ENCODE results near the gene PITX2. TPM values are rescaled to one million over a fixed set of nuclear protein-coding genes. Genes with fewer than 3 reads are reported as not detected.

The PITX2 gene
- total RNA-seq, 2 experiments from 2014 or later: not detected

DNA sequence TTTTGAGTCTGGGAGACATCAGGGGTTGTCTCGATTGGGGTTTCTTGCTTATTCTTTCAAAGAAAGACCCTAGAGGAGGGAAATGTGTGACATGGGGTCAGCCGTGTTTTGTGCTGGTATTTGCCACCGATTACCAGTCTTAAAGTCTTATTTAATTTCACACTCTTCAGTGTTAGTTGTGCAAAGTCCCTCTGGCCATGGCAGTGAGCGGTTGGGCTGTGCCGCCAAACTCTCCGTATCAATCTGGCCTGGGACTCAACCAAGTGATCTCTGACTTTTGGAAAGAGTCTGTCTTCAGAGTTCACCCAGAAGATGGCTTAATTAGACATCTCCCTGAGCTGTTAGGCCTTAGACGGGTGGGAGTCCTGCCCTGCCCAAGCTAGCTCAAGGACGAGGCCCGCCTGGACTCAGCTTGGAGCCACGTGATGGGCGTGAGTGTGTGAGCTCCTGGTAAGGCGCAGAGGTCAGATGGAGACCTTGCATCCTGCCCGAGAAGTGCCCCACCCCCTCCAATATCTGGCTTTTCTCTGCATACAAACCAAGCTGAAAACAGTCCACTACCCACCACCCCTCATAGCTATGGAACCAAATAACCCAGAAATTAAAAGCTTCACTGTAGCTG lies 3.8 kb upstream of the PITX2 start:
- H3K27me3 ChIP-seq (ENCODE audit: control insufficient read depth in 1 of 2, insufficient read depth in 2 of 2, low read length in 2 of 2): peaks cover 93 to 98% of the 10 kb centered on the region in 2 experiments
- no peak overlapping the region for H3K27ac ChIP-seq (ENCODE audit: low read depth in 1 of 2, low read length in 2 of 2)
- peaks cover 15% of the 10 kb centered on the region for H3K9me3 Mint-ChIP-seq
- peaks cover 34% of the 10 kb centered on the region for H3K4me1 Mint-ChIP-seq (ENCODE audit: low read depth)
- H3K36me3 Mint-ChIP-seq (ENCODE audit: low read depth): peaks cover 9% of the 10 kb centered on the region
- no peak for DNase-seq
- no peaks in the 10 kb centered on the region for H3K36me3 ChIP-seq (ENCODE audit: insufficient read depth, low read length)
- ATAC-seq (ENCODE audit: poor library complexity): no peak
- H3K4me3 Mint-ChIP-seq: no peak overlapping the region
- no peak overlapping the region for H3K27ac Mint-ChIP-seq
- intact Hi-C loops (cut with DNase I, micrococcal nuclease): no loop called here
- no peak overlapping the region for H3K4me3 ChIP-seq (ENCODE audit: low read length)
- peaks cover 25 to 53% of the 10 kb centered on the region in 2 experiments for H3K9me3 ChIP-seq (ENCODE audit: control insufficient read depth in 1 of 2, insufficient read depth in 1 of 2, low read length in 2 of 2)
- peaks cover 96% of the 10 kb centered on the region for H3K27me3 Mint-ChIP-seq
- CTCF ChIA-PET: no interaction called here
- POLR2A ChIA-PET: no interaction called here
- H3K4me1 ChIP-seq (ENCODE audit: insufficient read depth, low read length): peaks cover 19% of the 10 kb centered on the region
- TF ChIP-seq, protein P1, sequence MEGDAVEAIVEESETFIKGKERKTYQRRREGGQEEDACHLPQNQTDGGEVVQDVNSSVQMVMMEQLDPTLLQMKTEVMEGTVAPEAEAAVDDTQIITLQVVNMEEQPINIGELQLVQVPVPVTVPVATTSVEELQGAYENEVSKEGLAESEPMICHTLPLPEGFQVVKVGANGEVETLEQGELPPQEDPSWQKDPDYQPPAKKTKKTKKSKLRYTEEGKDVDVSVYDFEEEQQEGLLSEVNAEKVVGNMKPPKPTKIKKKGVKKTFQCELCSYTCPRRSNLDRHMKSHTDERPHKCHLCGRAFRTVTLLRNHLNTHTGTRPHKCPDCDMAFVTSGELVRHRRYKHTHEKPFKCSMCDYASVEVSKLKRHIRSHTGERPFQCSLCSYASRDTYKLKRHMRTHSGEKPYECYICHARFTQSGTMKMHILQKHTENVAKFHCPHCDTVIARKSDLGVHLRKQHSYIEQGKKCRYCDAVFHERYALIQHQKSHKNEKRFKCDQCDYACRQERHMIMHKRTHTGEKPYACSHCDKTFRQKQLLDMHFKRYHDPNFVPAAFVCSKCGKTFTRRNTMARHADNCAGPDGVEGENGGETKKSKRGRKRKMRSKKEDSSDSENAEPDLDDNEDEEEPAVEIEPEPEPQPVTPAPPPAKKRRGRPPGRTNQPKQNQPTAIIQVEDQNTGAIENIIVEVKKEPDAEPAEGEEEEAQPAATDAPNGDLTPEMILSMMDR (IDR thresholded peaks at IDR 0.05): no peak

DNA sequence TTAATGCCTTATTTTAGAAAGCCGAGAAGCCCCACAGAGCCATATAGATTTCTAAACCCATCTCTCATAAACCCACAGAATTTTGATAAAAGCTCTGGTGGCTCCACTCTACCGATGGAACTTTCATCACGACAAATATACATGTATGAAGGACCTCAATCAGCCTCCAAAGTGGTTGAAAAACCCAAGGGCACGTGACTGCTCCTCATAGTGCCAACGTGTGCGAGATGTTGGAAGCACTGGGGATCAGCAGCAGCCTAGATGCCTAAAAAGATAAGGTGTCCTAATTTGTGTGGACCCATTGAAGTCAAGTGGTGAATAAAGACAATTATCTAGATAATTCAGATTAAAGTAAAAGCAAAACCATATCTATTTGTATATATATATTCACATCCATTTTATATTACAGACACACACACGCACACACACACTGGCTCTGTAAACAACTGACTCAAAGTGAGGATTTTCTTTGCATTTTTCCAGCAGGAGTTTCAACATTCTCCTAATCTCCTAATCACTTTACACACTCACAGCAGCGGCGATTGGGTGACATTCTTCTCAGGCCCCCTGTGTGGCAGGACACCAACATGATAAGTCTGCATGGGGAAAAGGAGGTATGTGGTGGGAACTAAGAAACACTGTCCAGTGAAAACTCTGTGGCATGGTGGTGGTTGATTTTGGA lies 2.8 kb upstream of the PITX2 start:
- TF ChIP-seq, protein P1 (IDR thresholded peaks at IDR 0.05): no peak
- H3K27me3 Mint-ChIP-seq: peaks cover 96% of the 10 kb centered on the region
- Histone ChIP-seq H3K9me3 (ENCODE audit: control insufficient read depth in 1 of 2, insufficient read depth in 1 of 2, low read length in 2 of 2) (peaks cover 25 to 56% of the 10 kb centered on the region in 2 experiments), H3K27me3 (ENCODE audit: control insufficient read depth in 1 of 2, insufficient read depth in 2 of 2, low read length in 2 of 2) (peaks cover 94 to 100% of the 10 kb centered on the region in 2 experiments), H3K36me3 (ENCODE audit: insufficient read depth, low read length) (no peaks in the 10 kb centered on the region), H3K27ac (ENCODE audit: low read depth in 1 of 2, low read length in 2 of 2) (no peak overlapping the region), H3K4me1 (ENCODE audit: insufficient read depth, low read length) (peaks cover 24% of the 10 kb centered on the region), H3K4me3 (ENCODE audit: low read length) (no peak overlapping the region)
- no peak for DNase-seq
- H3K4me1 Mint-ChIP-seq (ENCODE audit: low read depth): peaks cover 33% of the 10 kb centered on the region
- POLR2A ChIA-PET: no interaction called here
- H3K4me3 Mint-ChIP-seq: no peak overlapping the region
- H3K36me3 Mint-ChIP-seq (ENCODE audit: low read depth): peaks cover 9% of the 10 kb centered on the region
- intact Hi-C loops (cut with DNase I, micrococcal nuclease): no loop called here
- peaks cover 15% of the 10 kb centered on the region for H3K9me3 Mint-ChIP-seq
- CTCF ChIA-PET: no interaction called here
- H3K27ac Mint-ChIP-seq: no peak overlapping the region
- no peak for ATAC-seq (ENCODE audit: poor library complexity)

DNA sequence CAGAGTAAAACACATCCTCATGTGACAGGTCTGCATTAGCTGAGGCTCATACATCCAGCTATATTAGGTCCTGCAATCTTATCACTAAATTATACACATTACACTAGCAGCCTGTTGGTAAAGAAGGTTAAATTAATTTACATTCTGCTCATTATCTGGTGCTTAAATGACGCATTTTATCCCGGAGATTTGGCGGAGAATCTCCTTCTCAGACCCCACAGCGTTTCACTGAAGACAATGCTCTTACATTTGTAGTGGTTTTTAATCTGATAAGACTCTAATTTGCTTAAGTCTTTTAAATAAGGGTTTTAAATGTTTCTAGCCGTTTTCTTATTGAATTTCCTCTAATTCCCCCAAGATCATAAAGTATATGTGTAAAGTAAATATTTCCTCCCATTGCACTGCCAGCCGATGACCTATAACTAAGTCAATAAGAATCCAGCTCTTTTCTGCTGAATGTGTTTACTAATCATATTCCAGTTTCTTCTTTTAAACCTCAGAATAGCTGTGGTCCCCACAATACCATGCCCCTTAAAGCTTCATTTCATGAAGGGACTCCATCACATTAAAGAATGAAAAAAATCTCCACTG lies 2.1 kb upstream of the PITX2 start:
- ChIA-PET CTCF (no interaction called here), POLR2A (no interaction called here)
- H3K27me3 Mint-ChIP-seq: peaks cover 96% of the 10 kb centered on the region
- no peaks in the 10 kb centered on the region for H3K36me3 ChIP-seq (ENCODE audit: insufficient read depth, low read length)
- peaks cover 24% of the 10 kb centered on the region for H3K4me1 ChIP-seq (ENCODE audit: insufficient read depth, low read length)
- H3K4me1 Mint-ChIP-seq (ENCODE audit: low read depth): peaks cover 33% of the 10 kb centered on the region
- no peak overlapping the region for H3K4me3 ChIP-seq (ENCODE audit: low read length)
- no peak overlapping the region for H3K4me3 Mint-ChIP-seq
- intact Hi-C loops (cut with DNase I, micrococcal nuclease): no loop called here
- TF ChIP-seq, protein P1 (IDR thresholded peaks at IDR 0.05): no peak
- peaks cover 15% of the 10 kb centered on the region for H3K9me3 Mint-ChIP-seq
- no peak for DNase-seq
- H3K27ac ChIP-seq (ENCODE audit: low read depth in 1 of 2, low read length in 2 of 2): no peak overlapping the region
- no peak overlapping the region for H3K27ac Mint-ChIP-seq
- peaks cover 9% of the 10 kb centered on the region for H3K36me3 Mint-ChIP-seq (ENCODE audit: low read depth)
- H3K27me3 ChIP-seq (ENCODE audit: control insufficient read depth in 1 of 2, insufficient read depth in 2 of 2, low read length in 2 of 2): peaks cover 94 to 100% of the 10 kb centered on the region in 2 experiments
- H3K9me3 ChIP-seq (ENCODE audit: control insufficient read depth in 1 of 2, insufficient read depth in 1 of 2, low read length in 2 of 2): peaks cover 21 to 55% of the 10 kb centered on the region in 2 experiments
- no peak for ATAC-seq (ENCODE audit: poor library complexity)
